GM19438 (cell line): ENCODE results near the gene DNPEP.

Experiments
- ATAC-seq: cut with Tn5 transposase; IDR thresholded peaks from one replicate; pipeline ENCODE4 v1.9.1; 2021; ENCODE audit warnings: low read depth; ENCODE audit not compliant: unreplicated experiment

DNPEP gene

GRCh38 chr2:219369447-219369861 is 18.3 kb downstream of the DNPEP start:
- no peak for ATAC-seq

DNA sequence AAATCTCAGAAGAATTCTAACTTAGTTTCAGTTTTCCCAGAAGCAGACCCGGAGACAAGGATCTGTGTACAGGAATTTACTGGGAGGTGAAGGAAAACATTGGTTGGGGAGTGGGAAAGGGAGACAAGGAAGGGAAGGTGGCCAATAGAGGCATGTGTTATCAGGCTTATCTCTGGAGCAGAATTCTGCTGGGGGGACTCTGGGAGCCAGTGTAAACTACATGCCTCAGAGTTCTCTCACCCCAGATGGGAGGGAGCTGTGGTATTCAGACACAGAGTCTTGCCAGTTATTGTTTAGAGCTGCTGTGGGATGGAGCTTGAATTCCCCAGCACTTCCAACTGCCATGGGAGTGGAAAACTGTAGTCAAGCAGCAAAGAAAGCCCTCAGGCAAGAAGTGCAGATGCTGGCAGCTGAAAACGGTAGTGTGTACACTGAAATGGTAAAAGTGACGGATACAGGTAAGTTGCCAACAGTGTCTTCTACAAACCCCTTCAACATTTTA is 19.0 kb downstream of the DNPEP start:
- no peak for ATAC-seq

DNA sequence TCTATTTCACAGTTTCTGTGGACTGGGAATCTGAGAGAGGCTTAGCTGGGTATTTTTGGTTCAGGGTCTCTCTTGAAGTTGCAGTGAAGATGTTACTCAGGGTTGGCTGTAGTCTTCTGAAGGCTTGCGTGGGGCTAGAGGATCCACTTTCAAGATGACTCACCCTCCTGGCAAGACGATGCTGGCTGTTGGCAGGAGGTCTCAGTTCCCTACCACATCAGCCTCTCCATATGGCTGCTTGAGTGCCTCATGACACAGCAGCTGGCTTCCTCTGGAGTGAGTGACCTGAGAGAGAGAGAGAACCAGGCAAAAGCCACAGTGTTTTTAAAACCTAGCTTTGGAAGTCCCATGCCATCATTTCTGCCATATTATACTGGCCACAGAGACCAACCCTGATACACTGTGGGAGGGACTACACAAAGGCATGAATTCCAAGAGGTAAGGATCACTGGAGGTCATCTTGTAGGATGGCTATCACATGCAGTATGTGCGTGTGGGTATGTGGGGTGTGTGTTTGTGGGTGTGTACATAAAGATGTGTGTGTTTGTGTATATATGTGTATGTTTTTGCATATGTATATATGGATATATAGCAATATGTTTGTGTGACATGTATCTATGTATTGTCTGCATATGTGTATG is 25.1 kb downstream of the DNPEP start:
- ATAC-seq: peak; percentile 83

DNA sequence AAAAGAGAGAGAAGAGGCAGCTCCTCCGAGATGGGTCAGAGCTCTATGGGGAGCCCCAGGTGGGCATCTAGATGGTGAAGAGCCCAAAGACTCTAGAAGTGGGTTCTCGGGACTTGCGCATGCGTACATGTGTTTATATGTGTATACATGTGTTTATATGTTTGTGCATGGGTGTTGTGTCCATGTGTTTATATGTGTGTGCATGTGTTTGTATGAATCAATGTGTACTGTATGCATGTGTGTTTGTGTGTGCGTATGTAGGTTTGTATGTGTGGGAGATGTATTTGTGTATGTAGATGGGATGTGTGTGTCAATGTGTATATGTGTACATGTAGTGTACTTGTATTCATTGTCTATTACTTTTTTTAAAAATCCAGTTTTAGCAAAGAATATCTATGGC is 25.6 kb downstream of the DNPEP start:
- no peak for ATAC-seq

- no peak for ATAC-seq
These were observed 29.3 kb downstream of the DNPEP start for GRCh38 chr2:219358170-219359075.

GRCh38 chr2:219356834-219357233 is 30.9 kb downstream of the DNPEP start:
- ATAC-seq: no peak

GRCh38 chr2:219354582-219354981 is 33.1 kb downstream of the DNPEP start:
- no peak for ATAC-seq

DNA sequence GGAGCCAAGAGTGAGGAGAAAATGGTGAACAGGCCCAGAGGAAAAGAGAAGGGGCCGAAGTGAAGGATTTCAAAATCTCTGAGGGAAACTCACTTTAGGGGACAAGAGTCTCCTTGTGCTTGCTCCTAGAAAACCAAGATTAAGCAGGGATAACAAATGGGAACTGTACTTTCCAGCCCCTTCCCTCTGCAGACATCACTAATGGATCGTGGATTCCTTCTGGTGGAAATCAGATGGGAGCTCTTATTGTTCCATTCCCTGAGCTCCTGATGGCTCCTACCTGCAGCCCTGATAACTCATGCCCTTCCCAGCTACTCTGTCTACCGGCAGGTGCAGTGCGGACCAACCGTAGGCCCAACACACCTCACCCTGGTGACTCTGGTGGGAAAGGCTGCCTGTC is 34.6 kb downstream of the DNPEP start:
- no peak for ATAC-seq

- no peak for ATAC-seq
These were observed 35.2 kb downstream of the DNPEP start for GRCh38 chr2:219352448-219353023.

GRCh38 chr2:219350710-219351221 is 36.9 kb downstream of the DNPEP start:
- ATAC-seq: no peak

DNA sequence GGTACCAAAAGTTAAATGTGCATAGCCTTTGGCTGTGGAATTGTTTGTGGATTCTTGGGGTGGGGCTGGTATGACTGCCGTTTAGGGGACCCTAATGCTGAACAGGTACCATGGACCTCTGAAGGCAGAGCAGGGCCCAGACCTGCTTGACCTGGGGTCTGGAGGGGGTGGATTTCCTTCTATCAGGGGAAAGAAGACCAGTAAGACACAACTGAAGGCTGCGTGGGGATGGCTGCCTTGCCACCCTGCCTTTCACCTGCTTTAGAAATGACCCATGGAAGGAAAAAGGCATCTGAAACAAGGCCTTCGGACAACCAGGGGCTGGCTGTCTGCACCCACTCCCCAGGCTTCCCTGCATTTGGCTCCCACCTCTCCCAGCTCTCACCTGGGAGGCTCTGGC is 37.5 kb downstream of the DNPEP start:
- no peak for ATAC-seq

GRCh38 chr2:219344751-219345430 is 42.8 kb downstream of the DNPEP start:
- ATAC-seq: no peak

- no peak for ATAC-seq
These were observed 52.3 kb downstream of the DNPEP start for GRCh38 chr2:219335373-219335786.

DNA sequence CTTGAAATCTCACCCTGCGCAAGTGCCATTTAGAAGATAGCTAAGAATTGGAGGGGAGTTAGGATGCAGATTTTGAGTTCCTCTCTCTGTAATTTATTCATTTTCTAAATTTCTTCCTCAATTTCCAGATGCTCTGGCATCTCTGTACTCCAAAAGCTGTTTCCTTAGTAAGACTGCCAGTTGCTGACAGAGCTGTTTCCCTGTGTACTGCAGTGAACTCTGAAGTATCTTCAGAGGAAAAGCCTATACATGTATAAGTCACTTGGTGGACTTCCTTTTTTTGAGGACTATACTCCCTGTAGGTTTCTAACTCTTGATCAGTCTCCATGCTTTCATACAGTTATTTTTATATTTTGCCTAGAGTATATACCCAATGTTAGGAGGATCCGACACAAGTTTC is 53.6 kb downstream of the DNPEP start:
- no peak for ATAC-seq

DNA sequence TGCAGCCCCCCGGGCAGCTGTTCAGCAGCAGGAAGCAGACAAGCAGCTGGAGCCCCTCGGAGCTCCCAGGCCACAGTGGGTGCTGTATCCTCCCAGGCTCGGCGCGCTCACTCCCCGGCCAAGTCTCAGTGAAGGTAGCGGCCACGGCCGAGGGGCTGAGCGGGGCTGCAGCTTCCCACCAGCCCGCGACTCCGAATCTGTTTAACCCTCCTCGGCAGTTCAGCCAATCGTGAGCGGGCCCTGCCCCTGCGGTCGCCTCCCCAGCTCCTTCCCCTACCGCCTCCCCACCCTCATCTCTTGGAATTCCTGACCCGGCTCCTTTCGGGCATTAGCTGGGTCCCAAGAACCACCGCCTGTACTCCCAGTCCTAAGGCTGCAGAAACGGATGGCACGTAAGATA is 55.2 kb downstream of the DNPEP start, which contains the start of gene RESP18:
Gene RESP18, minus strand, starts transcription at position 203 of the 400 bp plus-strand sequence.
- no peak for ATAC-seq

- ATAC-seq: no peak
These were observed 56.0 kb downstream of the DNPEP start for GRCh38 chr2:219331560-219332213.

DNA sequence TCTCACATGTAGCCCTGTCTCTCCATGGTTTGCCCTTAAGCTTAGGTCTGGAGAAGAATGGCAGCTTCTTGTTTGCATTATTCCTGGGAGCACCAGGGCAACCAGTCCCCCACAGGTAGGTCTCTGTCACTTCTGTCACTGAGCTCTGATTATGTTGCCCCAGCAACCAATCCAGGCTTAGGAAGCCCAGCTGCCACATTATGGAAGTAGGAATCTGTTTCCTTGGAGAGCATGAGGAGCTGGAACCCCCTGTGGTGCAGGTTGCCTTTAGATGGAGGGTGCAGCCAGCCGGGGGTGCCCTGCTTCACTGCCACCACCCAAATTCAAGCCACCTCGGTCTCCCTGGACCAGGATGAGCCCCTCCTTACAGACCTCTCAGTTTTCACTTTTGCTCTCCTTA is 60.0 kb downstream of the DNPEP start:
- no peak for ATAC-seq

- ATAC-seq: no peak
These were observed 61.9 kb downstream of the DNPEP start for GRCh38 chr2:219325657-219326315.

DNA sequence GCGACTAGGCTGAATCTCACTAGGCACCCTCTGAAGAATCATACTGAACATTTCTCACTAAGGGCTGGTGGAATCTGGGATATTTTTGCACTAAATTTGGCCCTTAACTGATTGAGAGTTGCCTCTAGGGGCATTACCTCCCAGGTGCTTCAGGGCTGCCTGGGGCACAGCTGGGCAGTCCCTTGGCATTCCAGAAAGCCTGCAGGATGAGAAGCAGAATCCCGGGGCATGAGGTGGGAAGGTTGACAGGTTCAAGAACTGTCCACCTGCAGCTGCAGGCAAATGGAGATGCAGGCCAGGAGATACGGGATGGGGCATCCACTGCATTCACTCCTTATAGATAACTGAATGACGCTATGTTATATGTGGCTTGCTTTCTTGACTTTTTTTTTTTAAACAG is 62.6 kb downstream of the DNPEP start:
- ATAC-seq: no peak

GRCh38 chr2:219323434-219323833 is 64.3 kb downstream of the DNPEP start:
- ATAC-seq: no peak
